ACC112 (cell line): ENCODE data around the gene FOXB1.
A peak's percentile ranks its signal among the peaks of the same experiment; 100 is the strongest.

Source experiments
- H2AFZ ChIP-seq: fragments of 200-600 bp; sonication (generic); one replicate; pipeline ENCODE4 v1.6.0; 2017; ENCODE audit warnings: antibody characterized with exemption, low read length; ENCODE audit not compliant: unreplicated experiment
- H3K27ac ChIP-seq: fragments of 200-600 bp; sonication (generic); 2 replicates; pipeline ENCODE4 v1.5.1; 2014; ENCODE audit warnings: low read depth, mild to moderate bottlenecking, antibody characterized with exemption, low read length, moderate library complexity
- H3K27me3 ChIP-seq: fragments of 200-600 bp; sonication (generic); 2 replicates; pipeline ENCODE4 v1.6.1; 2014; ENCODE audit warnings: mild to moderate bottlenecking, antibody characterized with exemption, low read length, moderate library complexity, mixed read lengths; ENCODE audit not compliant: insufficient read depth
- H3K36me3 ChIP-seq: fragments of 200-600 bp; sonication (generic); 2 replicates; pipeline ENCODE4 v1.6.1; 2016; ENCODE audit warnings: mild to moderate bottlenecking, antibody characterized with exemption, low read length, moderate library complexity, mixed read lengths; ENCODE audit not compliant: insufficient read depth
- H3K4me1 ChIP-seq: fragments of 200-600 bp; sonication (generic); one replicate; pipeline ENCODE4 v1.6.1; 2016; ENCODE audit warnings: low read length, mixed read lengths; ENCODE audit not compliant: insufficient read depth, unreplicated experiment, control insufficient read depth
- H3K4me3 ChIP-seq: fragments of 200-600 bp; sonication (generic); 2 replicates; pipeline ENCODE4 v1.5.1; 2014; ENCODE audit warnings: mild to moderate bottlenecking, low read depth, low read length
- H3K79me2 ChIP-seq: fragments of 200-600 bp; sonication (generic); one replicate; pipeline ENCODE4 v1.6.0; 2016; ENCODE audit warnings: low read length; ENCODE audit not compliant: control insufficient read depth, unreplicated experiment, insufficient read depth

The FOXB1 gene

DNA sequence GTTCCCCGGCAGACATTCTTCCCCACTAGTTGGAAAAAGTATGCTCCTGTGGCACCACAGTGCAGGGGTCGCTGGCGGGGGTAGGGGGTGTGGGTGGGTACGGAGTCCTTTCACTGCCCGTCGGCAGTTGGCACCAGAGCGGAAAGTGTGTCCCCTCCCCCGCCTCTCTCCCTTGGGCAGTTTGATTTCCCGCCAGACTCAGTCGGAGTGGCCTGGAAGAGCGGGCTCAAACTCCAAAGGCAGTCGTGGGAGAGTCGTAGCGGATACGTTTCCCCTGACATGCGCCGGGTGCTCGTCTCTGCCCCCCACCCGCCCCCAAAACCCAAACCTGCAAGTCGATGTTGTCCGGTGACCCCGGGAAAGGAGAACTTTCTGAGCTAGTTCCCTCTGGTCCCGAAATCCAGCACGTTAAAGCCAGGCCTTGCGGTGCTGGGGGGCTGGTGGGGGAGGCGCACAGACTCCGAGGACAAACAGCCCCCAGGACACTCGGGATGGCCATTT, 4.4 kb upstream of the FOXB1 start:
- no peak overlapping the region for H3K27ac ChIP-seq
- no peak overlapping the region for H3K4me3 ChIP-seq
- H2AFZ ChIP-seq, result no peak overlapping the region
- H3K27me3 ChIP-seq, result peaks cover 99% of the 10 kb centered on the region
- no peaks in the 10 kb centered on the region for H3K36me3 ChIP-seq
- no peaks in the 10 kb centered on the region for H3K79me2 ChIP-seq
- H3K4me1 ChIP-seq, result no peaks in the 10 kb centered on the region

DNA sequence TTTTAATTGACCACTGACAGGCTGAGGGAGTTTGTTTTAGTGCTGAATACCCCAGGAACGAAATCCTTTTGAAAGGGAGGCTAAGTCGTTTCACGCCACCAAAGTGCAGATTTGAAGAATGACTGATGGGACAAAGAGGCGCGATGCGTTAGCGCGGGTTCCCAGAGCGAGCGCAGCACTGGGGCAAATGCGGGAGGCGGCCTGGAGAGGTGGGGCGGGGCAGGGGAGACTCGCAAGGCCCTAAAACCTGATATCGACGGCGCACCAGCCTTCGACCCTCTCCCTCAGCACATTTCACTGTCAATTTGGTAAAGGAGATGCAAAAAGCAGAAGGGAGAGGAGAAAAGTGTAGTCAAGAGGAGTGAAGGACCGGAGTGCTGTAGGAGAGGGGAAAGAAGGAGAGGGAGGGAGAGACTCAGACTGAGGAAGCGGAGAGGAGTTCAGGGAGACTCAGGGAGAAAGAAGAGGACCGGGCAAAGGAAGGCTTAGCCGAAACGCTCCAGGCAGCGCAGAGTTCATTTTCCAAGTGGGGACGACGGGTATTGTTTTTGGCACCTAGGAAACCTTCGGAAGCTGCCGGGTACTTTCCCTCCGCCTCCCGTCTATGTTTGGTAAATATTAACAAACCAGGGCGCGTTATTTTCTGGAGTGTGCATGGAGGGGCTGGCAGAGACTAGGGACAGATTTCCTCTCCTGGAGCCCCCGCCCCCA, 3.8 kb upstream of the FOXB1 start:
- H3K79me2 ChIP-seq, result no peaks in the 10 kb centered on the region
- H3K4me3 ChIP-seq, result no peak overlapping the region
- peaks cover 99% of the 10 kb centered on the region for H3K27me3 ChIP-seq
- no peak overlapping the region for H3K27ac ChIP-seq
- no peak overlapping the region for H2AFZ ChIP-seq
- no peaks in the 10 kb centered on the region for H3K4me1 ChIP-seq
- H3K36me3 ChIP-seq, result no peaks in the 10 kb centered on the region

DNA sequence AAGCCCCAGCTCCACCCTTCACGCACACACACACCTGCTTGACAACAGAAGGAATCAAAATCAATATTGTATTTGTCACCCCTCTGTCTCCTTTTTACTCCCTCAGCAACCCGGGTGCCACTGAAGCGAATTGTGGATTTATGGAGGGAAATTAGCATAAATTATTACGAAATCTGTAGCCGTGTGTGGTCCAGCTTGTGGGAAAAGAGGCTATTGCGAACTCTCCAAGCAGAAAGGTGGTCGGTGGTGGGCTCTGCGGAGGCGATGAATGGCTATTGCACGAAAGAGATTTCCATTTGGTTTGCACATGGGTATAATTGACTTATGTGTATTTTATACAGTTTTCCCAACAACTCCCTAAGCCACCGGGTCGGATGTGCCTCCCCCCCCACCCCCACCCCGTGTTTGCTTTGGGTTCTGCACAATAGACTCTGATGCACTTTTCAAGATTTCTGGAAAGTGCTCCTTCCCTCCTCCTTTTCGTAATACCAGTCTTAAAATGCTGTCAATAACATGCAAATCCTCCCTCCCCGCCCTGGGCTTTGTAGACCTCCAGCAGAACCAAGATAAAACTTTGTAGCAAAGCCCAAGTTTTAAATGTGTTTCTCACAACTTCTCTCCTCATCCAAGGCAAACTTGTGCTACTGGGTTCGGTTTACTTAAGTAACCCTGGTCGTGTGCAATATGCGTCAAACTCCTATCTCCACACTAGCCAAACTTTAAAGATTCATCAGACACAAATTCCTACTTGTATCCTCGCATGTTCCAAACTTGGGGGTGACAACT, 3.1 kb upstream of the FOXB1 start:
- peaks cover 5% of the 10 kb centered on the region for H3K4me1 ChIP-seq
- H3K4me3 ChIP-seq, result no peak overlapping the region

DNA sequence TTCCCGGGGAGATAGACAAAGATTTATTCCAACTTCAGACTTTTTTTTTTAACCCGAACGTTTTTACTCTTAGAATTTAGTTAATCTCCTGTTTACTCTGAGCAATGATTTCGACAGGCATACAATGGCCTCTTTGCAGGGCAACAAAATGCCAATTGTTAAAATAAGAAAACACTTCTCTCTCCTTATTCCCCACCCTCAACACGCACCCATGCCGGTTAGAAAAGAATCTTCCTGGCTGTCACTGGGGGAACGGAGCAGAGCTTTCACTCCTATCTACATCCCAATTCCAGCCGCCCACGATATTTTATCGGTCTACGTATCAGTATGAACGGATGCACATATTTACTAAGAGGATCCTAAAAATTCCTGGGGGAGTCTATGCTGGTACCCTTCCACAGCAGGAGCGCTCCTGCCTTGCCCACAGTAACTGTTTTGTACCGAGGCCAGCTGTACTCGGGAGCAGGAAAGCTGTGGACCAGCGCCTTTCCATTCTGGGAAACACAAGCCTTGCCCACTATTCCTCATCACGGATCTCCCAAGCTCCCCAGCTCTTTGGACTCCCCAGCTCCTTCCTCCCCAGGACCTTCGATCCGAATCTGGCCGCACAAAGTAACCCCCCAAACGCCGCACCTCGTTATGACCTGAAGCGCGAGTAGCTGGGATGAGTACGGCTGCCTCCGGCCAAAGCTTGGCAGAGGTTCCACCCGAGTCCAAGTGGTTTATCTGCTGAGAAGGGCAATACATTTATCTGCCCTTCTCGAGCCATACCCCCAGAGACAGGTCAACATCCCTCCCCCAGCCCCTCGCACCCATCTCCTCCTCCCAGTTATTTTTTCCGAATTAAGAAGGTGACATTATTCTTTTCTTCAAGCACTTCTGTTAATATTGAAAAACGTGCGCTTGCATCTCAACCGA, 2.2 kb upstream of the FOXB1 start:
- H2AFZ ChIP-seq, result no peak overlapping the region
- no peak overlapping the region for H3K4me3 ChIP-seq
- H3K27ac ChIP-seq, result no peak overlapping the region
- peaks cover 99% of the 10 kb centered on the region for H3K27me3 ChIP-seq
- peaks cover 7% of the 10 kb centered on the region for H3K4me1 ChIP-seq
- H3K36me3 ChIP-seq, result no peaks in the 10 kb centered on the region
- no peaks in the 10 kb centered on the region for H3K79me2 ChIP-seq

More for the DNA sequence above, 3.1 kb upstream of the FOXB1 start:
- Histone ChIP-seq H3K27ac (no peak overlapping the region), H2AFZ (no peak overlapping the region), H3K27me3 (peaks cover 99% of the 10 kb centered on the region), H3K36me3 (no peaks in the 10 kb centered on the region), H3K79me2 (no peaks in the 10 kb centered on the region)

DNA sequence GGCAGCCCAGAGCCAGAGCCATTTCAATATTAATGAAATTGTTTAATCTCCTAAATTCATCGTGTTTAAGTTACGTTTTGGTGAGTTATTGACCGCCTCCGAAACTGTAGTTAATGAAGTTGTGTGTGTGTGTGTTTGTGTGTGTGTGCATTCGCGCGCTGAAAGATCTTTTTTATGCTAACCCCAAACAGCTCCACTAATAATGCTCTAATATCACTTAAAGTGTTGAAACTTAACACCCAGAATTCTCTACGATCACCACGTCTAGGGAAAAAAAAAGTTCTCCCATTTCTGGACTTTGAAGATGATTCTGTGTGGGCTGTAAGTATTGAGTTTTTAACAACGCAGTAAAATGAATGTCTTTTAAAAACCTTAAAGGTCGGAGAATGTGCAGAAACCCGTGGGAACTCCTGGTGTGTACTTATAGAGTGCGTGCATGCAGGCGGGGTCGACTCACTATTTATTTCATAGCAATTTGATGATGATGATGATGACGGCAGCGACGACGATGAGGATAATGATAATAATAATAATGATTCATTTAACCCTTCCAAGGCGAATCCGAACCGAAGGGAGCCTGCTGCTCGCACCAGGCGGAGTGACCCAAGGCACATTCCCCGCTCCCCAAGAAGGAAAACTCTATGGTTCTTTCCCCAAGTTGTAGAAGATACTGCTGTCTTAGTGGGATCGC, 1.4 kb upstream of the FOXB1 start:
- peaks cover 99% of the 10 kb centered on the region for H3K27me3 ChIP-seq
- H3K36me3 ChIP-seq, result no peaks in the 10 kb centered on the region
- no peak overlapping the region for H3K27ac ChIP-seq
- no peaks in the 10 kb centered on the region for H3K79me2 ChIP-seq
- no peak overlapping the region for H2AFZ ChIP-seq
- H3K4me1 ChIP-seq, result peaks cover 7% of the 10 kb centered on the region
- no peak overlapping the region for H3K4me3 ChIP-seq

DNA sequence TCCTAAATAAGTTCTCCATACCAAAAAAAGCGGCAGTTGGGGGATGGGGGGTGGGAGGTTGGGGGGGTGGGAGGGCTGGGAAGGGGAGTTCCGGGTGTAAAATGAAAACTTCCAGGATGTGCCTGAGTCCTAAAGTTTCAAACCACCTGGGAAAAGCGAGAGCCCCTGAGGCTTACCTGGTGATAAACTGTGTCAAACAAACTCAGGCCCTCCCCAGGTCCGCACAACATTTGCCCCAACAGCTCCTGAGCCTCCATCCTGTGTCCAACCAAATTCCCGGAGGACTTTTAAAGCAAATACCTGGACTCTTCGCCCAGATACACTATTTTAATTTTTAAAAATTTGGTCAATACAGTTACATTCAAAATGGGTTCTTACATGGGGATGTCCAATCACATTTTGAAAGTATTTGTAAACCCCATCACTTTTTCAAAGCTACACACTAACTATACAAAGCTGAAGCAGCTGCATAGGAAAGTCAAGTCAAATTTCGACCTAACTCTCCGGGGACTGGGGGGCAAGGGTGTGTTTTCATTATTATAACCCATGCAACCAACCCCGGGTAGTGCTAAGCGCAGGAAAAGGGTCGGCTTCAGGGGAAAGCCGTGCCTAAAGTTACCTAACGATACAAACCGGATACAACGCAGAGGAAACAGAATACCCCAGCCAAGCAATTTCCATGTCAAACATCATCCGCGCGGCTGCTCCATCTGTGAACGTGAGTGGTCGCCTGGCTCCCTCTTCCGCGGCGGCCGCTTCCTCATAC, 685 bp upstream of the FOXB1 start:
- H2AFZ ChIP-seq, result no peak overlapping the region
- no peak overlapping the region for H3K4me3 ChIP-seq
- no peaks in the 10 kb centered on the region for H3K79me2 ChIP-seq
- H3K27me3 ChIP-seq, result peaks cover 99% of the 10 kb centered on the region
- H3K36me3 ChIP-seq, result no peaks in the 10 kb centered on the region
- H3K4me1 ChIP-seq, result peaks cover 7% of the 10 kb centered on the region
- H3K27ac ChIP-seq, result no peak overlapping the region

DNA sequence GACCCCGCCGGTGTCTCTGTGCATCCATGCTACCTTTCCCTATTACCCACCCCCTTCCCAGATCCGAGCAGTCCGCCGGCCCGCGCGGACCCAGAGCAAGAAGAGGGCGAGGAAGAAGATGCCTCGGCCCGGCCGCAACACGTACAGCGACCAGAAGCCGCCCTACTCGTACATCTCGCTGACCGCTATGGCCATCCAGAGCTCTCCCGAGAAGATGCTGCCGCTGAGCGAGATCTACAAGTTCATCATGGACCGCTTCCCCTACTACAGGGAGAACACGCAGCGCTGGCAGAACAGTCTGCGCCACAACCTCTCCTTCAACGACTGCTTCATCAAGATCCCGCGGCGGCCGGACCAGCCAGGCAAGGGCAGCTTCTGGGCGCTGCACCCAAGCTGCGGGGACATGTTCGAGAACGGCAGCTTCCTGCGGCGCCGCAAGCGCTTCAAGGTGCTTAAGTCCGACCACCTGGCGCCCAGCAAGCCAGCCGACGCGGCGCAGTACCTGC, 788 bp downstream of the FOXB1 start:
- Histone ChIP-seq H3K36me3 (no peaks in the 10 kb centered on the region), H3K4me3 (peak overlapping the region; percentile 4), H2AFZ (no peak overlapping the region), H3K79me2 (no peaks in the 10 kb centered on the region), H3K27ac (no peak overlapping the region), H3K4me1 (peaks cover 7% of the 10 kb centered on the region), H3K27me3 (peaks cover 99% of the 10 kb centered on the region)

DNA sequence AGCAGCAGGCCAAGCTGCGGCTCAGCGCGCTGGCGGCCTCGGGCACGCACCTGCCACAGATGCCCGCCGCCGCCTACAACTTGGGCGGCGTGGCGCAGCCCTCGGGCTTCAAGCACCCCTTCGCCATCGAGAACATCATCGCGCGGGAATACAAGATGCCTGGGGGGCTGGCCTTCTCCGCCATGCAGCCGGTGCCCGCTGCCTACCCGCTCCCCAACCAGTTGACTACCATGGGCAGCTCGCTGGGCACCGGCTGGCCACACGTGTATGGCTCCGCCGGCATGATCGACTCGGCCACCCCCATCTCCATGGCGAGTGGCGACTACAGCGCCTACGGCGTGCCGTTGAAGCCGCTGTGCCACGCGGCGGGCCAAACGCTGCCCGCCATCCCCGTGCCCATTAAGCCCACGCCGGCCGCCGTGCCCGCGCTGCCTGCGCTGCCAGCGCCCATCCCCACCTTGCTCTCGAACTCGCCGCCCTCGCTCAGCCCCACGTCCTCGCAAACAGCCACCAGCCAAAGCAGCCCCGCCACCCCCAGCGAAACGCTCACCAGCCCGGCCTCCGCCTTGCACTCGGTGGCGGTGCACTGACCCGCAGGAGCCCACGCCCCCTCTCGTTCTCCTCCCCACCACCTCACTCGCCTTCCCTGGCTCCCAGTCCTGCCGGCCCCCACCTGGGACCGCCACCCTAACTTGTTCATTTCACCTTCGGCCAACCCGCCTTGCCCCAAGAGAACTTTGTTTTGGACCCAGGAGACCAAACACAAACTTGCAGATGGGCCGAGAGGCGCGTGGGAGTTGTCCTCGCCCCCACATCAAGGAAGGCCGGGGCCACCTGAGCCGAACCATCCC, 1.5 kb downstream of the FOXB1 start:
- Histone ChIP-seq H3K36me3 (no peaks in the 10 kb centered on the region), H3K4me3 (peak overlapping the region; percentile 79), H3K27ac (no peak overlapping the region), H3K27me3 (peaks cover 99% of the 10 kb centered on the region), H3K4me1 (peaks cover 7% of the 10 kb centered on the region), H2AFZ (no peak overlapping the region), H3K79me2 (no peaks in the 10 kb centered on the region)
